HepG2 (cell line): ENCODE data around the gene TMEM267. TPM values are rescaled to one million over a fixed set of nuclear protein-coding genes. Genes with fewer than 3 reads are reported as not detected.

Source experiments
- CTCF ChIP-seq: sonication (generic); formaldehyde crosslinking; IDR thresholded peaks from 2 replicates; pipeline ENCODE4 v1.5.0; 2020; ENCODE audit warnings: mild to moderate bottlenecking, missing genetic modification reagents, moderate library complexity
- HNF4A ChIP-seq: sonication (generic); formaldehyde crosslinking; IDR thresholded peaks from 2 replicates; pipeline ENCODE4 v1.4.0; 2020; ENCODE audit warnings: missing genetic modification reagents
- SNAPC2 ChIP-seq: sonication (generic); formaldehyde crosslinking; IDR thresholded peaks from 2 replicates; pipeline ENCODE4 v1.8.1; 2022; ENCODE audit warnings: mild to moderate bottlenecking, missing genetic modification reagents
- ZNF20 ChIP-seq: sonication (generic); formaldehyde crosslinking; IDR thresholded peaks from 2 replicates; pipeline ENCODE4 v1.4.0; 2020; ENCODE audit warnings: mild to moderate bottlenecking, moderate library complexity, missing genetic modification reagents
- ZNF331 ChIP-seq: sonication (generic); formaldehyde crosslinking; IDR thresholded peaks from 2 replicates; pipeline ENCODE4 v1.4.0; 2020; ENCODE audit warnings: missing genetic modification reagents
- ZNF468 ChIP-seq: sonication (generic); formaldehyde crosslinking; IDR thresholded peaks from 2 replicates; pipeline ENCODE4 v1.8.0; 2022; ENCODE audit warnings: mild to moderate bottlenecking, moderate library complexity, missing genetic modification reagents
- ZNF556 ChIP-seq: sonication (generic); formaldehyde crosslinking; IDR thresholded peaks from 2 replicates; pipeline ENCODE4 v1.4.0; 2020; ENCODE audit warnings: mild to moderate bottlenecking, missing genetic modification reagents, borderline replicate concordance
- ZXDC ChIP-seq: sonication (generic); formaldehyde crosslinking; IDR thresholded peaks from 2 replicates; pipeline ENCODE4 v1.5.0; 2020; ENCODE audit warnings: mild to moderate bottlenecking, missing genetic modification reagents
- polyA plus RNA-seq, 8 experiments: library from polyadenylated mRNA; depleted of rRNA in 3 of 8; stranded (reverse) in 7 of 8; unstranded in 1 of 8; fragments of >200 nt; fragmentation: Illumina TruSeq in 4 of 8; extraction: Trizol in 4 of 8; gene quantifications; 2 replicates each; pipeline versions ENCODE4 v1.2.1 to v1.2.3, GENCODE V29; 2011 to 2016; ENCODE audit warnings: low read depth in 4 of 8, missing spikeins in 1 of 8, mixed read lengths in 1 of 8; ENCODE audit not compliant: insufficient read depth in 1 of 8
- total RNA-seq, 5 experiments: library from RNA; depleted of rRNA; stranded (reverse); fragments of >200 nt; fragmentation: Illumina TruSeq; extraction: Trizol; gene quantifications; 2 replicates each; pipeline ENCODE4 v1.2.3, GENCODE V29; 2016; ENCODE audit warnings: low read depth in 1 of 5
- TF ChIP-seq, protein P1 (sequence below): sonication (generic); formaldehyde crosslinking; conservative IDR thresholded peaks from 2 replicates; pipeline ENCODE4 v1.4.0; 2020; ENCODE audit warnings: missing genetic modification reagents
- TF ChIP-seq, protein P2 (sequence below): sonication (generic); formaldehyde crosslinking; IDR thresholded peaks from 2 replicates; pipeline ENCODE4 v1.4.0; 2020; ENCODE audit warnings: missing genetic modification reagents
- TF ChIP-seq, protein P3 (sequence below), 2 experiments: fragments of 450-650 bp in 1 of 2; sonication (generic) in 1 of 2; formaldehyde crosslinking in 1 of 2; IDR thresholded peaks; 2 replicates each; pipeline versions ENCODE4 v1.6.1 to v1.8.0; 2016 to 2022; ENCODE audit warnings: antibody characterized with exemption in 1 of 2, mild to moderate bottlenecking in 1 of 2, missing genetic modification reagents in 1 of 2

TMEM267 gene
- total and polyA plus RNA-seq, 2 of the 13 experiments (the other 11 are each of a cell fraction or from before 2014, with no cell fraction given) = 8.9 to 12.6 TPM

DNA sequence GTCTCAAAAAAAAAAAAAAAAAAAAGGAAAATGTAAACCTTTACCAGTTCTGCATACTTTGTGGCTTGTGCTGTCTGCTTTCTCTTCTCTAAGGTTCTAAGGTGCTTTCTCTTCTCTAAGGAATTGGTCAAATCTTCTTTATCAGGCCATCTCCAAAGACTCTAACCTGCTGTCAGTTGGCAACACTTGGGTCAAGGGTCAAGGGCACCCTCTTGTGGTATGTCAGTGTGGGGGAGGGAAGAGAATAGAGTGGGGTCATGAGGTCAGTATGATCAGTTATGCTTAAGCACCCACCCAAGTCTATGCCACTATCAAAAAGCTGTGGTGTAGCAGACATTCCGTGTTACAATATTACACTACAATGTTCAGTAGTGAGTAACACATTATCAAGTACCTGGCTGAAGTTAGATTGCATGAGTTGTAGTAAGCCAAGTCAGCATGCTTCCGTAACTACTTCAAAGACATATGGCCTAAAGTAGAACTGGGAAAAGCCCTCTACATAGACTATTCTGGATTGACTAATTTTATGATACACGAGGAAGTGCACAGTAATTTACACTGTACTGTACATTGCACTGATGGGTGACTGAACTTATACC, 46.5 kb downstream of the TMEM267 start (continued):
- TF ChIP-seq ZXDC (CRISPR knock-in tag) (no peak), ZNF556 (CRISPR knock-in tag) (no peak), HNF4A (0 out of 2 replicates have a peak, but pooled peaks have one; percentile 8), CTCF (CRISPR knock-in tag) (peak; percentile 23; the same call in 1 of the 2 replicates), SNAPC2 (no peak), ZNF20 (CRISPR knock-in tag) (no peak), ZNF468 (no peak), ZNF331 (CRISPR knock-in tag) (no peak)
- TF ChIP-seq, protein P1, sequence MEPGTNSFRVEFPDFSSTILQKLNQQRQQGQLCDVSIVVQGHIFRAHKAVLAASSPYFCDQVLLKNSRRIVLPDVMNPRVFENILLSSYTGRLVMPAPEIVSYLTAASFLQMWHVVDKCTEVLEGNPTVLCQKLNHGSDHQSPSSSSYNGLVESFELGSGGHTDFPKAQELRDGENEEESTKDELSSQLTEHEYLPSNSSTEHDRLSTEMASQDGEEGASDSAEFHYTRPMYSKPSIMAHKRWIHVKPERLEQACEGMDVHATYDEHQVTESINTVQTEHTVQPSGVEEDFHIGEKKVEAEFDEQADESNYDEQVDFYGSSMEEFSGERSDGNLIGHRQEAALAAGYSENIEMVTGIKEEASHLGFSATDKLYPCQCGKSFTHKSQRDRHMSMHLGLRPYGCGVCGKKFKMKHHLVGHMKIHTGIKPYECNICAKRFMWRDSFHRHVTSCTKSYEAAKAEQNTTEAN (CRISPR knock-in tag) = no peak
- TF ChIP-seq, protein P2, sequence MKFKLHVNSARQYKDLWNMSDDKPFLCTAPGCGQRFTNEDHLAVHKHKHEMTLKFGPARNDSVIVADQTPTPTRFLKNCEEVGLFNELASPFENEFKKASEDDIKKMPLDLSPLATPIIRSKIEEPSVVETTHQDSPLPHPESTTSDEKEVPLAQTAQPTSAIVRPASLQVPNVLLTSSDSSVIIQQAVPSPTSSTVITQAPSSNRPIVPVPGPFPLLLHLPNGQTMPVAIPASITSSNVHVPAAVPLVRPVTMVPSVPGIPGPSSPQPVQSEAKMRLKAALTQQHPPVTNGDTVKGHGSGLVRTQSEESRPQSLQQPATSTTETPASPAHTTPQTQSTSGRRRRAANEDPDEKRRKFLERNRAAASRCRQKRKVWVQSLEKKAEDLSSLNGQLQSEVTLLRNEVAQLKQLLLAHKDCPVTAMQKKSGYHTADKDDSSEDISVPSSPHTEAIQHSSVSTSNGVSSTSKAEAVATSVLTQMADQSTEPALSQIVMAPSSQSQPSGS (CRISPR knock-in tag) = no peak
- TF ChIP-seq, protein P3, sequence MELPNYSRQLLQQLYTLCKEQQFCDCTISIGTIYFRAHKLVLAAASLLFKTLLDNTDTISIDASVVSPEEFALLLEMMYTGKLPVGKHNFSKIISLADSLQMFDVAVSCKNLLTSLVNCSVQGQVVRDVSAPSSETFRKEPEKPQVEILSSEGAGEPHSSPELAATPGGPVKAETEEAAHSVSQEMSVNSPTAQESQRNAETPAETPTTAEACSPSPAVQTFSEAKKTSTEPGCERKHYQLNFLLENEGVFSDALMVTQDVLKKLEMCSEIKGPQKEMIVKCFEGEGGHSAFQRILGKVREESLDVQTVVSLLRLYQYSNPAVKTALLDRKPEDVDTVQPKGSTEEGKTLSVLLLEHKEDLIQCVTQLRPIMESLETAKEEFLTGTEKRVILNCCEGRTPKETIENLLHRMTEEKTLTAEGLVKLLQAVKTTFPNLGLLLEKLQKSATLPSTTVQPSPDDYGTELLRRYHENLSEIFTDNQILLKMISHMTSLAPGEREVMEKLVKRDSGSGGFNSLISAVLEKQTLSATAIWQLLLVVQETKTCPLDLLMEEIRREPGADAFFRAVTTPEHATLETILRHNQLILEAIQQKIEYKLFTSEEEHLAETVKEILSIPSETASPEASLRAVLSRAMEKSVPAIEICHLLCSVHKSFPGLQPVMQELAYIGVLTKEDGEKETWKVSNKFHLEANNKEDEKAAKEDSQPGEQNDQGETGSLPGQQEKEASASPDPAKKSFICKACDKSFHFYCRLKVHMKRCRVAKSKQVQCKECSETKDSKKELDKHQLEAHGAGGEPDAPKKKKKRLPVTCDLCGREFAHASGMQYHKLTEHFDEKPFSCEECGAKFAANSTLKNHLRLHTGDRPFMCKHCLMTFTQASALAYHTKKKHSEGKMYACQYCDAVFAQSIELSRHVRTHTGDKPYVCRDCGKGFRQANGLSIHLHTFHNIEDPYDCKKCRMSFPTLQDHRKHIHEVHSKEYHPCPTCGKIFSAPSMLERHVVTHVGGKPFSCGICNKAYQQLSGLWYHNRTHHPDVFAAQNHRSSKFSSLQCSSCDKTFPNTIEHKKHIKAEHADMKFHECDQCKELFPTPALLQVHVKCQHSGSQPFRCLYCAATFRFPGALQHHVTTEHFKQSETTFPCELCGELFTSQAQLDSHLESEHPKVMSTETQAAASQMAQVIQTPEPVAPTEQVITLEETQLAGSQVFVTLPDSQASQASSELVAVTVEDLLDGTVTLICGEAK (IDR thresholded peaks at IDR 0.05) = no peak
- TF ChIP-seq, protein P3 (CRISPR knock-in tag; IDR thresholded peaks at IDR 0.05) = no peak
